SK-N-SH (cell line): Measurements from ENCODE around the gene FRMD8. TPM values are rescaled to one million over a fixed set of nuclear protein-coding genes. Genes with fewer than 3 reads are reported as not detected.

ENCODE experiments used
- CTCF ChIA-PET: fragments of 300-600, 350-600 bp; formaldehyde crosslinking; extraction: SDS; loops from one replicate; lab custom pipeline; 2021; lab: Yijun Ruan, JAX
- POLR2A ChIA-PET: fragments of 350-600 bp; sonication (Branson Sonifier 250); formaldehyde crosslinking; extraction: SDS; loops from one replicate; lab custom pipeline; 2020; ENCODE audit warnings: antibody characterized with exemption, inconsistent platforms; lab: Yijun Ruan, JAX
- DNase-seq: peaks from one replicate; pipeline ENCODE4 v3.0.0; 2012
- H2AFZ ChIP-seq: fragments of 200-600 bp; sonication (generic); 2 replicates; pipeline ENCODE4 v1.8.1; 2016; ENCODE audit warnings: antibody characterized with exemption, mild to moderate bottlenecking, low read depth
- H3F3A ChIP-seq: fragments of 200-600 bp; sonication (generic); replicated peaks from 2 replicates; pipeline ENCODE3; 2016; ENCODE audit warnings: antibody characterized with exemption, mild to moderate bottlenecking; ENCODE audit not compliant: insufficient read depth
- H3K27ac ChIP-seq, 2 experiments: fragments of 200-500 bp in 1 of 2; fragments of 200-600 bp in 1 of 2; sonication (Bioruptor generic) in 1 of 2; sonication (generic), shearing (Covaris generic) in 1 of 2; 2 replicates each; pipeline versions ENCODE4 v1.5.1 to v1.6.1; 2014 to 2016; ENCODE audit warnings: low read depth in 2 of 2, inconsistent platforms in 1 of 2, low read length in 1 of 2, mild to moderate bottlenecking in 1 of 2, mixed read lengths in 1 of 2
- H3K27me3 ChIP-seq: fragments of 200-600 bp; sonication (generic), shearing (Covaris generic); 2 replicates; pipeline ENCODE4 v1.6.1; 2016; ENCODE audit warnings: mixed run types; ENCODE audit not compliant: insufficient read depth
- H3K36me3 ChIP-seq, 2 experiments: fragments of 200-500 bp in 1 of 2; fragments of 200-600 bp in 1 of 2; sonication (Bioruptor generic) in 1 of 2; sonication (generic) in 1 of 2; replicated peaks in 1 of 2; 2 replicates each; pipeline versions ENCODE3 to v1.5.1; 2014 to 2016; ENCODE audit warnings: low read length in 1 of 2, mild to moderate bottlenecking in 1 of 2; ENCODE audit not compliant: insufficient read depth in 2 of 2, control insufficient read depth in 1 of 2
- H3K4me1 ChIP-seq, 2 experiments: fragments of 200-500 bp in 1 of 2; fragments of 200-600 bp in 1 of 2; sonication (Bioruptor generic) in 1 of 2; sonication (generic), shearing (Covaris generic) in 1 of 2; 2 replicates each; pipeline versions ENCODE4 v1.5.1 to v1.6.1; 2014 to 2016; ENCODE audit warnings: low read depth in 1 of 2, low read length in 1 of 2, mixed run types in 1 of 2; ENCODE audit not compliant: insufficient read depth in 2 of 2, control insufficient read depth in 1 of 2
- H3K4me2 ChIP-seq: fragments of 200-600 bp; sonication (generic), shearing (Covaris generic); 2 replicates; pipeline ENCODE4 v1.6.1; 2017; ENCODE audit warnings: mixed run types
- H3K4me3 ChIP-seq, 2 experiments: fragments of 200-500 bp in 1 of 2; fragments of 200-600 bp in 1 of 2; sonication (Bioruptor generic) in 1 of 2; sonication (generic), shearing (Covaris generic) in 1 of 2; 2 replicates each; pipeline versions ENCODE4 v1.5.1 to v1.8.1; 2014 to 2016; ENCODE audit warnings: low read depth in 2 of 2, inconsistent platforms in 1 of 2, low read length in 1 of 2, mild to moderate bottlenecking in 1 of 2, mixed read lengths in 1 of 2, moderate library complexity in 1 of 2
- H3K79me2 ChIP-seq: fragments of 200-600 bp; sonication (generic); 2 replicates; pipeline ENCODE4 v1.8.1; 2017; ENCODE audit warnings: mild to moderate bottlenecking; ENCODE audit not compliant: insufficient read depth
- H3K9ac ChIP-seq: fragments of 200-600 bp; sonication (generic); 2 replicates; pipeline ENCODE4 v1.6.1; 2017; ENCODE audit warnings: mixed run types
- H3K9me2 ChIP-seq: fragments of 200-600 bp; sonication (generic); 2 replicates; pipeline ENCODE4 v1.6.1; 2017; ENCODE audit warnings: mixed run types
- H3K9me3 ChIP-seq: fragments of 200-600 bp; sonication (generic); 2 replicates; pipeline ENCODE4 v1.6.1; 2017; ENCODE audit warnings: mixed run types, mild to moderate bottlenecking, moderate library complexity
- H4K20me1 ChIP-seq: fragments of 200-600 bp; sonication (generic); 2 replicates; pipeline ENCODE4 v1.6.1; 2017; ENCODE audit warnings: mild to moderate bottlenecking, mixed run types; ENCODE audit not compliant: insufficient read depth
- CHD2 ChIP-seq: fragments of 150-350 bp; IDR thresholded peaks from 2 replicates; pipeline ENCODE4 v1.6.1; 2018; ENCODE audit warnings: low read length; ENCODE audit not compliant: partially characterized antibody
- ELF1 ChIP-seq: IDR thresholded peaks from 2 replicates; pipeline ENCODE4 v1.4.0; 2012
- EP300 ChIP-seq, 2 experiments: IDR thresholded peaks; 2 replicates each; pipeline versions ENCODE4 v1.4.0 to v1.6.1; 2012; ENCODE audit warnings: borderline replicate concordance in 1 of 2, low read depth in 1 of 2, low read length in 1 of 2
- EZH2phosphoT487 ChIP-seq: fragments of 200-600 bp; sonication (generic); IDR thresholded peaks from 2 replicates; pipeline ENCODE4 v1.6.1; 2017; ENCODE audit warnings: low read depth, mixed run types, mild to moderate bottlenecking, antibody characterized with exemption, moderate library complexity, borderline replicate concordance
- FOSL2 ChIP-seq: IDR thresholded peaks from 2 replicates; pipeline ENCODE4 v1.4.0; 2012; ENCODE audit warnings: low read depth, mild to moderate bottlenecking, moderate library complexity, borderline replicate concordance
- FOXJ3 ChIP-seq: sonication (generic); formaldehyde crosslinking; IDR thresholded peaks from 2 replicates; pipeline ENCODE4 v1.5.1; 2020; ENCODE audit warnings: mild to moderate bottlenecking, missing genetic modification reagents
- FOXM1 ChIP-seq: IDR thresholded peaks from 2 replicates; pipeline ENCODE4 v1.4.0; 2012; ENCODE audit warnings: low read depth, mild to moderate bottlenecking
- GABPA ChIP-seq: IDR thresholded peaks from 2 replicates; pipeline ENCODE4 v1.4.0; 2012; ENCODE audit warnings: low read depth, mild to moderate bottlenecking
- GATA2 ChIP-seq: sonication (generic); formaldehyde crosslinking; IDR thresholded peaks from 2 replicates; pipeline ENCODE4 v1.5.0; 2020; ENCODE audit warnings: mild to moderate bottlenecking, missing genetic modification reagents
- IRF3 ChIP-seq: fragments of 150-350 bp; IDR thresholded peaks from 2 replicates; pipeline ENCODE4 v1.6.1; 2016; ENCODE audit warnings: mild to moderate bottlenecking, low read depth, low read length
- JUND ChIP-seq: IDR thresholded peaks from 2 replicates; pipeline ENCODE4 v1.4.0; 2012
- MAX ChIP-seq: IDR thresholded peaks from 2 replicates; pipeline ENCODE4 v1.4.0; 2012; ENCODE audit warnings: low read depth
- MEF2A ChIP-seq: IDR thresholded peaks from 2 replicates; pipeline ENCODE4 v1.4.0; 2012; ENCODE audit warnings: low read depth, borderline replicate concordance
- MXI1 ChIP-seq: IDR thresholded peaks from 2 replicates; pipeline ENCODE4 v1.6.1; 2012; ENCODE audit warnings: mild to moderate bottlenecking, low read depth, low read length, improper control_type of control experiment
- NFIC ChIP-seq: IDR thresholded peaks from 2 replicates; pipeline ENCODE4 v1.4.0; 2012; ENCODE audit warnings: borderline replicate concordance
- PBX3 ChIP-seq: IDR thresholded peaks from 2 replicates; pipeline ENCODE4; 2012
- POLR2AphosphoS5 ChIP-seq: IDR thresholded peaks from 2 replicates; pipeline ENCODE4 v1.6.1; 2012; ENCODE audit warnings: low read depth, low read length
- RFX5 ChIP-seq: IDR thresholded peaks from 2 replicates; pipeline ENCODE4 v1.6.1; 2012; ENCODE audit warnings: mild to moderate bottlenecking, improper control_type of control experiment, low read length
- RXRA ChIP-seq: IDR thresholded peaks from 2 replicates; pipeline ENCODE4 v1.4.0; 2012; ENCODE audit warnings: low read depth, mild to moderate bottlenecking, borderline replicate concordance
- SIN3A ChIP-seq: IDR thresholded peaks from 2 replicates; pipeline ENCODE4 v1.6.1; 2012; ENCODE audit warnings: low read depth, mild to moderate bottlenecking, low read length, moderate library complexity, borderline replicate concordance
- USF1 ChIP-seq: IDR thresholded peaks from 2 replicates; pipeline ENCODE4 v1.4.0; 2012; ENCODE audit warnings: low read depth, borderline replicate concordance
- USF2 ChIP-seq: fragments of 150-350 bp; IDR thresholded peaks from 2 replicates; pipeline ENCODE4 v1.6.1; 2017; ENCODE audit warnings: antibody characterized with exemption, low read length, low read depth, borderline replicate concordance
- YY1 ChIP-seq: IDR thresholded peaks from 2 replicates; pipeline ENCODE4 v1.4.0; 2012; ENCODE audit warnings: low read depth, mild to moderate bottlenecking
- ZBTB33 ChIP-seq: IDR thresholded peaks from 2 replicates; pipeline ENCODE4 v1.4.0; 2012; ENCODE audit warnings: low read depth, borderline replicate concordance
- WGBS: methylation state at CpG from one replicate; pipeline ENCODE4 v1.1.6; 2017; ENCODE audit warnings: low lambda C conversion rate; 5-methylcytosine and 5-hydroxymethylcytosine counted together
- polyA plus RNA-seq, 3 experiments: library from polyadenylated mRNA; depleted of rRNA; stranded (reverse); fragments of >200 nt; gene quantifications; 2 replicates each; pipeline ENCODE4 v1.2.3, GENCODE V29; 2012

The FRMD8 gene
- 17.4 and 19.0 TPM in 2 replicates for polyA plus RNA-seq (2012; rRNA removed)
- 8.0 and 14.0 TPM in 2 replicates for polyA plus RNA-seq (2012; cell fraction: cytosol; rRNA removed)
- 32.3 and 58.1 TPM in 2 replicates for polyA plus RNA-seq (2012; cell fraction: nucleus; rRNA removed)

GRCh38 chr11:65386307-65387140 is at the start of gene FRMD8:
Gene FRMD8 (plus strand): TSS chr11:65386637. CDS start chr11:65387037, 400 bp downstream.
- H4K20me1 ChIP-seq = no peaks in the 10 kb centered on the region
- TF ChIP-seq JUND (no peak), GATA2 (CRISPR knock-in tag) (no peak), IRF3 (no peak), FOXJ3 (CRISPR knock-in tag) (no peak), USF1 (0 out of 2 replicates have a peak, but pooled peaks have one; percentile 6), MEF2A (no peak), YY1 (no peak), FOXM1 (no peak), MAX (peak; percentile 88), RXRA (no peak), POLR2AphosphoS5 (peak; percentile 70), ZBTB33 (no peak), CHD2 (no peak), SIN3A (no peak), PBX3 (no peak), GABPA (peak; percentile 51; the same call in 1 of the 2 replicates), EP300 (IDR thresholded peaks at IDR 0.05; ENCODE audit: borderline replicate concordance in 1 of 2, low read depth in 1 of 2, low read length in 1 of 2) (no peak), RFX5 (no peak), FOSL2 (no peak), NFIC (no peak), EZH2phosphoT487 (no peak), MXI1 (peak; percentile 57; the same call in 1 of the 2 replicates), ELF1 (peak; percentile 83), USF2 (no peak)

More at GRCh38 chr11:65386307-65387140, at the start of gene FRMD8:
- no peaks in the 10 kb centered on the region for H3K36me3 ChIP-seq
- peaks cover 27% of the 10 kb centered on the region for H3F3A ChIP-seq
- H3K27ac ChIP-seq = peak within 1 kb of the TSS; percentile 76 to 99; a peak in 3 of 4 replicates
- peaks cover 59% of the 10 kb centered on the region for H3K79me2 ChIP-seq
- H3K9ac ChIP-seq = peak within 1 kb of the TSS; percentile 91
- peak; percentile 99 for DNase-seq
- peak within 1 kb of the TSS; percentile 65 to 90 for H3K4me3 ChIP-seq
- no peaks in the 10 kb centered on the region for H3K9me2 ChIP-seq
- ChIA-PET CTCF (interaction anchor here (1.0 to 6.6 kb wide), 5 partner anchors 20 to 112 kb away, joined by 3 to 47 read pairs (median 5); no protein-coding TSS in a partner anchor), POLR2A (interaction anchor here (1.7 to 4.7 kb wide), 4 partner anchors 30 to 114 kb away, joined by 4 to 21 read pairs (median 5); partner anchors contain the start of gene NEAT1)
- H3K4me2 ChIP-seq = peak within 1 kb of the TSS; percentile 88
- H3K4me1 ChIP-seq = peaks cover 47 to 55% of the 10 kb centered on the region in 2 experiments; a peak in 3 of 4 replicates
- 3% methylated on average over 24 of the region's 76 CpGs for WGBS
- no peaks in the 10 kb centered on the region for H3K9me3 ChIP-seq
- H2AFZ ChIP-seq = peak within 1 kb of the TSS; percentile 91
- H3K27me3 ChIP-seq = no peaks in the 10 kb centered on the region
